IMR-90 (cell line): Measurements from ENCODE around the gene SERPINB4. TPM values are rescaled to one million over a fixed set of nuclear protein-coding genes. Genes with fewer than 3 reads are reported as not detected.

Experiments
- ATAC-seq: fragments of 200-7000 bp; cut with Tn5 transposase; 2 replicates; pipeline ENCODE4 v1.9.1; 2020; ENCODE audit warnings: low read depth, mild to moderate bottlenecking, moderate library complexity
- BruUV-seq: library from RNA; stranded (reverse); fragments of 400-500 nt; replicated peaks from 2 replicates; lab custom pipeline; 2021; lab: Mats Ljungman, UMichigan
- CTCF ChIA-PET: fragments of 300-600 bp; formaldehyde crosslinking; extraction: SDS; loops from one replicate; lab custom pipeline; 2021; ENCODE audit warnings: antibody characterized with exemption; lab: Yijun Ruan, JAX
- POLR2A ChIA-PET: fragments of 300-600 bp; sonication (Branson Sonifier 250); formaldehyde crosslinking; loops from one replicate; lab custom pipeline; 2022; ENCODE audit warnings: antibody characterized with exemption; ENCODE audit not compliant: unreplicated experiment; lab: Charles Lee
- DNase-seq: peaks from one replicate; pipeline ENCODE4 v3.0.0; 2013
- H2AFZ ChIP-seq: replicated peaks from 2 replicates; pipeline ENCODE3; 2013; ENCODE audit warnings: low read length, mild to moderate bottlenecking; ENCODE audit not compliant: poor library complexity
- H2AK5ac ChIP-seq: 2 replicates; pipeline ENCODE4 v1.6.1; 2013; ENCODE audit warnings: low read depth, low read length, inconsistent platforms
- H2AK9ac ChIP-seq: replicated peaks from 2 replicates; pipeline ENCODE3; 2013; ENCODE audit warnings: mild to moderate bottlenecking, low read depth, low read length, moderate library complexity; ENCODE audit not compliant: poor library complexity
- H2BK120ac ChIP-seq: 2 replicates; pipeline ENCODE4 v1.6.1; 2013; ENCODE audit warnings: low read depth, low read length, inconsistent platforms
- H2BK15ac ChIP-seq: 3 replicates; pipeline ENCODE4 v1.6.1; 2013; ENCODE audit warnings: low read depth, low read length, inconsistent platforms
- H2BK20ac ChIP-seq: 2 replicates; pipeline ENCODE4 v1.6.1; 2013; ENCODE audit warnings: low read depth, mild to moderate bottlenecking, inconsistent platforms, low read length, moderate library complexity
- H2BK5ac ChIP-seq: 2 replicates; pipeline ENCODE4 v1.6.1; 2013; ENCODE audit warnings: mild to moderate bottlenecking, low read depth, low read length, inconsistent platforms; ENCODE audit not compliant: poor library complexity, severe bottlenecking
- H3K14ac ChIP-seq: replicated peaks from 2 replicates; pipeline ENCODE4 v1.6.1; 2013; ENCODE audit warnings: low read depth, low read length, inconsistent platforms
- H3K18ac ChIP-seq: 2 replicates; pipeline ENCODE4 v1.6.1; 2013; ENCODE audit warnings: low read depth, low read length, control low read depth
- H3K23ac ChIP-seq: 2 replicates; pipeline ENCODE4 v1.6.1; 2013; ENCODE audit warnings: low read depth, low read length, inconsistent platforms
- H3K27ac ChIP-seq: 2 replicates; pipeline ENCODE4 v1.5.1; 2013; ENCODE audit warnings: mild to moderate bottlenecking, control low read depth, low read length; ENCODE audit not compliant: insufficient read depth
- H3K27me3 ChIP-seq: 2 replicates; pipeline ENCODE4 v1.6.1; 2013; ENCODE audit warnings: low read length; ENCODE audit not compliant: control insufficient read depth, insufficient read depth
- H3K36me3 ChIP-seq: 2 replicates; pipeline ENCODE4 v1.6.1; 2013; ENCODE audit warnings: low read length, mixed read lengths; ENCODE audit not compliant: control insufficient read depth, insufficient read depth
- H3K4ac ChIP-seq: 2 replicates; pipeline ENCODE4 v1.6.1; 2013; ENCODE audit warnings: low read depth, low read length, inconsistent platforms
- H3K4me1 ChIP-seq: 2 replicates; pipeline ENCODE4 v1.6.1; 2013; ENCODE audit warnings: low read length, mixed read lengths; ENCODE audit not compliant: control insufficient read depth, insufficient read depth
- H3K4me2 ChIP-seq: 2 replicates; pipeline ENCODE4 v1.6.1; 2013; ENCODE audit warnings: low read depth, mild to moderate bottlenecking, control low read depth, low read length, moderate library complexity
- H3K4me3 ChIP-seq: 2 replicates; pipeline ENCODE4 v1.5.1; 2013; ENCODE audit warnings: low read depth, mild to moderate bottlenecking, control low read depth, low read length, moderate library complexity; ENCODE audit not compliant: insufficient read depth
- H3K56ac ChIP-seq: 2 replicates; pipeline ENCODE4 v1.6.1; 2013; ENCODE audit warnings: low read length, inconsistent platforms; ENCODE audit not compliant: insufficient read depth; ENCODE audit errors: extremely low read depth
- H3K79me1 ChIP-seq, 2 experiments: 2 replicates each; pipeline ENCODE4 v1.6.1; 2013; ENCODE audit warnings: low read length in 2 of 2, inconsistent platforms in 1 of 2, low read depth in 1 of 2
- H3K9ac ChIP-seq: 2 replicates; pipeline ENCODE4 v1.6.1; 2013; ENCODE audit warnings: low read depth, low read length, control low read depth
- H3K9me1 ChIP-seq: 2 replicates; pipeline ENCODE4 v1.6.1; 2013; ENCODE audit warnings: low read length, inconsistent platforms; ENCODE audit not compliant: insufficient read depth
- H3K9me3 ChIP-seq: 2 replicates; pipeline ENCODE4 v1.6.1; 2013; ENCODE audit warnings: low read length; ENCODE audit not compliant: control insufficient read depth, insufficient read depth
- H4K20me1 ChIP-seq: 2 replicates; pipeline ENCODE4 v1.6.1; 2013; ENCODE audit warnings: low read length, inconsistent platforms; ENCODE audit not compliant: insufficient read depth
- H4K5ac ChIP-seq: 2 replicates; pipeline ENCODE4 v1.6.1; 2013; ENCODE audit warnings: mild to moderate bottlenecking, low read depth, low read length, control low read depth
- H4K8ac ChIP-seq, 2 experiments: 2 replicates each; pipeline ENCODE4 v1.6.1; 2013; ENCODE audit warnings: low read depth in 2 of 2, low read length in 2 of 2, control low read depth in 1 of 2, inconsistent platforms in 1 of 2
- H4K91ac ChIP-seq: 2 replicates; pipeline ENCODE4 v1.6.1; 2013; ENCODE audit warnings: low read depth, low read length, inconsistent platforms; ENCODE audit not compliant: insufficient read depth
- CHD1 ChIP-seq: IDR thresholded peaks from 2 replicates; pipeline ENCODE4 v1.6.1; 2012; ENCODE audit warnings: low read depth, low read length, improper control_type of control experiment
- CTCF ChIP-seq: conservative IDR thresholded peaks from 2 replicates; pipeline ENCODE4 v1.5.1; 2012; ENCODE audit warnings: mild to moderate bottlenecking, low read depth, low read length, improper control_type of control experiment
- FOS ChIP-seq: fragments of 150-350 bp; IDR thresholded peaks from 2 replicates; pipeline ENCODE4 v1.6.1; 2016; ENCODE audit warnings: low read depth, low read length
- MAZ ChIP-seq: IDR thresholded peaks from 2 replicates; pipeline ENCODE4 v1.6.1; 2012; ENCODE audit warnings: low read depth, mild to moderate bottlenecking, low read length, improper control_type of control experiment, moderate library complexity, borderline replicate concordance
- MXI1 ChIP-seq: IDR thresholded peaks from 2 replicates; pipeline ENCODE4 v1.6.1; 2012; ENCODE audit warnings: low read depth, mild to moderate bottlenecking, low read length, moderate library complexity, borderline replicate concordance
- RAD21 ChIP-seq: IDR thresholded peaks from 2 replicates; pipeline ENCODE4 v1.6.1; 2012; ENCODE audit warnings: low read length, improper control_type of control experiment
- RFX5 ChIP-seq: IDR thresholded peaks from 2 replicates; pipeline ENCODE4 v1.8.0; 2012; ENCODE audit warnings: low read depth, mild to moderate bottlenecking, low read length, moderate library complexity
- SMC3 ChIP-seq: fragments of 150-350 bp; IDR thresholded peaks from 2 replicates; pipeline ENCODE4 v1.6.1; 2016; ENCODE audit warnings: low read depth, mild to moderate bottlenecking, antibody characterized with exemption, low read length, moderate library complexity
- WGBS, 2 experiments: methylation state at CpG; one replicate each; pipeline versions ENCODE4 v1.1.5 to v1.1.7; 2013; ENCODE audit warnings: missing lambda C conversion rate in 2 of 2; ENCODE audit not compliant: insufficient read length in 1 of 2; ENCODE audit errors: extremely low coverage in 2 of 2; 5-methylcytosine and 5-hydroxymethylcytosine counted together
- dilution Hi-C: fragments of 300-500 bp; cut with HindIII; formaldehyde crosslinking; loops from one replicate; pipeline ENCODE4 v1.14.3; 2018; ENCODE audit warnings: low sequenced_read_pairs; ENCODE audit not compliant: unreplicated experiment
- in situ Hi-C: fragments of 300-500 bp; cut with MboI; formaldehyde crosslinking; loops from 3 replicates; pipeline ENCODE4 v1.14.3; 2019; ENCODE audit warnings: low sequenced_read_pairs, inconsistent platforms, mixed read lengths
- intact Hi-C: fragments of 100-400 bp; cut with micrococcal nuclease; formaldehyde crosslinking; loops from 2 replicates; pipeline ENCODE4 v1.10.0; 2022
- polyA plus RNA-seq, 3 experiments: library from polyadenylated mRNA; depleted of rRNA; stranded (reverse); fragments of >200 nt; gene quantifications; 2 replicates each; pipeline ENCODE4 v1.2.3, GENCODE V29; 2012; ENCODE audit warnings: low replicate concordance in 1 of 3
- total RNA-seq: library from RNA; depleted of rRNA; stranded (reverse); fragments of >200 nt; gene quantifications from 2 replicates; pipeline ENCODE4 v1.2.3, GENCODE V29; 2012
- TF ChIP-seq, protein P1 (sequence below): fragments of 150-350 bp; IDR thresholded peaks from 2 replicates; pipeline ENCODE4 v1.6.1; 2017; ENCODE audit warnings: mild to moderate bottlenecking, antibody characterized with exemption, low read length, low read depth

SERPINB4 gene
- total and polyA plus RNA-seq, 2 of the 4 experiments (the other 2 are of a cell fraction), result not detected

DNA sequence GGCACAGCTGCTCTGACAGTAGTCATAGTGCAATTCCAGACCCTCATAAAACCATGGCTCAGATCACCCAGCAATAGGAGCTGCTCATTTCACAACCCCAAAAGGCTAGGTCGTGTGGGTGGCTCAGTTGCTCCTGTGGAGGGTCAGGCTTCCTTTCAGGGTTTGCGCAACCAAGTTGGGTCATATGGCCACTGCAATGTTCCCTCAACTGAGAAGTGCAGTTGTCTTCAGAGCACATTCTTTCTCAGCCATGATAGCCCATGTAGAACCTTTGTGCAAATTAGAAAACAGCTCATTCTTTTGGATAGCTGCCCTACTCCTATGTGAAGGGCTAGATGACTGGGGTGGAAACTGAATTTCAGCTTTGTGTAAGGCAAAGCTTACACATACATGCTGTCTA, 53.7 kb downstream of the SERPINB4 start:
- in situ Hi-C loops (no loop called here), intact Hi-C loops (no loop called here), dilution Hi-C loops (no loop called here)
- H3K9me1 ChIP-seq, result no peaks in the 10 kb centered on the region
- CTCF ChIA-PET, result interaction anchor here (0.9 kb wide), 1 partner anchor 11 kb away, joined by 3 read pairs; no protein-coding TSS in a partner anchor
- H3K9ac ChIP-seq, result no peak overlapping the region
- no TSS peak for BruUV-seq
- H2AK5ac ChIP-seq, result no peak overlapping the region
- H4K20me1 ChIP-seq, result no peaks in the 10 kb centered on the region
- ATAC-seq, result no peak
- H4K5ac ChIP-seq, result no peak overlapping the region
- H3K56ac ChIP-seq, result no peak overlapping the region
- no CpG with 5 or more reads among the region's 2 CpGs for WGBS, 2 experiments
- no peaks in the 10 kb centered on the region for H3K36me3 ChIP-seq
- no peaks in the 10 kb centered on the region; the same call in 1 of the 2 replicates for H3K9me3 ChIP-seq
- POLR2A ChIA-PET, result no interaction called here
- no peak overlapping the region for H4K91ac ChIP-seq
- no peak overlapping the region for H3K23ac ChIP-seq
- no peaks in the 10 kb centered on the region for H3K4me1 ChIP-seq
- no peak overlapping the region for H3K18ac ChIP-seq
- H2BK15ac ChIP-seq, result no peak overlapping the region
- no peak overlapping the region for H3K4me2 ChIP-seq
- no peak overlapping the region for H3K27ac ChIP-seq
- H3K27me3 ChIP-seq, result peaks cover 13% of the 10 kb centered on the region; the same call in 1 of the 2 replicates
- no peak overlapping the region for H2BK120ac ChIP-seq
- no peak for DNase-seq
- no peaks in the 10 kb centered on the region for H3K79me1 ChIP-seq
- no peak overlapping the region for H2BK20ac ChIP-seq
- no peak overlapping the region for H3K14ac ChIP-seq
- H2BK5ac ChIP-seq, result no peak overlapping the region
- no peak overlapping the region for H4K8ac ChIP-seq
- no peak overlapping the region for H2AK9ac ChIP-seq
- H3K4me3 ChIP-seq, result no peak overlapping the region
- TF ChIP-seq MXI1 (no peak), RAD21 (no peak), FOS (no peak), SMC3 (no peak), MAZ (no peak), CHD1 (no peak), CTCF (no peak), RFX5 (no peak)
- TF ChIP-seq, protein P1, sequence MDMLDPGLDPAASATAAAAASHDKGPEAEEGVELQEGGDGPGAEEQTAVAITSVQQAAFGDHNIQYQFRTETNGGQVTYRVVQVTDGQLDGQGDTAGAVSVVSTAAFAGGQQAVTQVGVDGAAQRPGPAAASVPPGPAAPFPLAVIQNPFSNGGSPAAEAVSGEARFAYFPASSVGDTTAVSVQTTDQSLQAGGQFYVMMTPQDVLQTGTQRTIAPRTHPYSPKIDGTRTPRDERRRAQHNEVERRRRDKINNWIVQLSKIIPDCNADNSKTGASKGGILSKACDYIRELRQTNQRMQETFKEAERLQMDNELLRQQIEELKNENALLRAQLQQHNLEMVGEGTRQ, result no peak
- H3K4ac ChIP-seq, result no peak overlapping the region
- H2AFZ ChIP-seq, result no peak overlapping the region
